HepG2 (cell line): ENCODE data around the gene ARHGAP35. TPM values are rescaled to one million over a fixed set of nuclear protein-coding genes. Genes with fewer than 3 reads are reported as not detected.
A peak's percentile ranks its signal among the peaks of the same experiment; 100 is the strongest.

Source experiments
- BRCA1 ChIP-seq: sonication (generic); formaldehyde crosslinking; IDR thresholded peaks from 2 replicates; pipeline ENCODE4 v1.4.0; 2020; ENCODE audit warnings: missing genetic modification reagents
- HIC2 ChIP-seq: sonication (generic); formaldehyde crosslinking; IDR thresholded peaks from 2 replicates; pipeline ENCODE4 v1.9.0; 2022; ENCODE audit warnings: low read depth, missing genetic modification reagents
- JDP2 ChIP-seq: sonication (generic); formaldehyde crosslinking; IDR thresholded peaks from 2 replicates; pipeline ENCODE4 v1.8.1; 2022; ENCODE audit warnings: missing genetic modification reagents, borderline replicate concordance
- KLF15 ChIP-seq: sonication (generic); formaldehyde crosslinking; IDR thresholded peaks from 2 replicates; pipeline ENCODE4 v1.8.1; 2023; ENCODE audit warnings: borderline replicate concordance, mild to moderate bottlenecking, inconsistent platforms, missing genetic modification reagents, mixed read lengths
- ZNF790 ChIP-seq: sonication (generic); formaldehyde crosslinking; IDR thresholded peaks from 2 replicates; pipeline ENCODE4 v1.8.0; 2022; ENCODE audit warnings: missing genetic modification reagents, mild to moderate bottlenecking, borderline replicate concordance
- polyA plus RNA-seq, 8 experiments: library from polyadenylated mRNA; depleted of rRNA in 3 of 8; stranded (reverse) in 7 of 8; unstranded in 1 of 8; fragments of >200 nt; fragmentation: Illumina TruSeq in 4 of 8; extraction: Trizol in 4 of 8; gene quantifications; 2 replicates each; pipeline versions ENCODE4 v1.2.1 to v1.2.3, GENCODE V29; 2011 to 2016; ENCODE audit warnings: low read depth in 4 of 8, missing spikeins in 1 of 8, mixed read lengths in 1 of 8; ENCODE audit not compliant: insufficient read depth in 1 of 8
- total RNA-seq, 5 experiments: library from RNA; depleted of rRNA; stranded (reverse); fragments of >200 nt; fragmentation: Illumina TruSeq; extraction: Trizol; gene quantifications; 2 replicates each; pipeline ENCODE4 v1.2.3, GENCODE V29; 2016; ENCODE audit warnings: low read depth in 1 of 5
- TF ChIP-seq, protein P1 (sequence below): IDR thresholded peaks from 2 replicates; pipeline ENCODE4 v1.6.1; 2018; ENCODE audit warnings: missing genetic modification reagents, mild to moderate bottlenecking, missing compliant biosample characterization
- TF ChIP-seq, protein P2 (sequence below), 2 experiments: sonication (generic) in 1 of 2; formaldehyde crosslinking in 1 of 2; IDR thresholded peaks; 2 replicates each; pipeline versions ENCODE4 v1.6.1 to v1.9.0; 2014 to 2022; ENCODE audit warnings: antibody characterized with exemption in 1 of 2, borderline replicate concordance in 1 of 2, inconsistent platforms in 1 of 2, low read depth in 1 of 2, missing genetic modification reagents in 1 of 2
- TF ChIP-seq, protein P3 (sequence below): sonication (generic); formaldehyde crosslinking; IDR thresholded peaks from 2 replicates; pipeline ENCODE4 v1.4.0; 2020; ENCODE audit warnings: missing genetic modification reagents
- TF ChIP-seq, protein P4 (sequence below): sonication (generic); formaldehyde crosslinking; conservative IDR thresholded peaks from 2 replicates; pipeline ENCODE4 v1.8.0; 2022; ENCODE audit warnings: missing genetic modification reagents

ARHGAP35 gene
- total and polyA plus RNA-seq, 2 of the 13 experiments (the other 11 are each of a cell fraction or from before 2014, with no cell fraction given), result 30.1 to 30.2 TPM

- TF ChIP-seq, protein P1, sequence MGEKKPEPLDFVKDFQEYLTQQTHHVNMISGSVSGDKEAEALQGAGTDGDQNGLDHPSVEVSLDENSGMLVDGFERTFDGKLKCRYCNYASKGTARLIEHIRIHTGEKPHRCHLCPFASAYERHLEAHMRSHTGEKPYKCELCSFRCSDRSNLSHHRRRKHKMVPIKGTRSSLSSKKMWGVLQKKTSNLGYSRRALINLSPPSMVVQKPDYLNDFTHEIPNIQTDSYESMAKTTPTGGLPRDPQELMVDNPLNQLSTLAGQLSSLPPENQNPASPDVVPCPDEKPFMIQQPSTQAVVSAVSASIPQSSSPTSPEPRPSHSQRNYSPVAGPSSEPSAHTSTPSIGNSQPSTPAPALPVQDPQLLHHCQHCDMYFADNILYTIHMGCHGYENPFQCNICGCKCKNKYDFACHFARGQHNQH, result peak; percentile 80
- TF ChIP-seq, protein P2, sequence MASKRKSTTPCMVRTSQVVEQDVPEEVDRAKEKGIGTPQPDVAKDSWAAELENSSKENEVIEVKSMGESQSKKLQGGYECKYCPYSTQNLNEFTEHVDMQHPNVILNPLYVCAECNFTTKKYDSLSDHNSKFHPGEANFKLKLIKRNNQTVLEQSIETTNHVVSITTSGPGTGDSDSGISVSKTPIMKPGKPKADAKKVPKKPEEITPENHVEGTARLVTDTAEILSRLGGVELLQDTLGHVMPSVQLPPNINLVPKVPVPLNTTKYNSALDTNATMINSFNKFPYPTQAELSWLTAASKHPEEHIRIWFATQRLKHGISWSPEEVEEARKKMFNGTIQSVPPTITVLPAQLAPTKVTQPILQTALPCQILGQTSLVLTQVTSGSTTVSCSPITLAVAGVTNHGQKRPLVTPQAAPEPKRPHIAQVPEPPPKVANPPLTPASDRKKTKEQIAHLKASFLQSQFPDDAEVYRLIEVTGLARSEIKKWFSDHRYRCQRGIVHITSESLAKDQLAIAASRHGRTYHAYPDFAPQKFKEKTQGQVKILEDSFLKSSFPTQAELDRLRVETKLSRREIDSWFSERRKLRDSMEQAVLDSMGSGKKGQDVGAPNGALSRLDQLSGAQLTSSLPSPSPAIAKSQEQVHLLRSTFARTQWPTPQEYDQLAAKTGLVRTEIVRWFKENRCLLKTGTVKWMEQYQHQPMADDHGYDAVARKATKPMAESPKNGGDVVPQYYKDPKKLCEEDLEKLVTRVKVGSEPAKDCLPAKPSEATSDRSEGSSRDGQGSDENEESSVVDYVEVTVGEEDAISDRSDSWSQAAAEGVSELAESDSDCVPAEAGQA (IDR thresholded peaks at IDR 0.05; ENCODE audit: low read depth), result 0 out of 2 replicates have a peak, but pooled peaks have one; percentile 41
- TF ChIP-seq, protein P2 (CRISPR knock-in tag; IDR thresholded peaks at IDR 0.05; ENCODE audit: borderline replicate concordance), result no peak
- TF ChIP-seq, protein P3, sequence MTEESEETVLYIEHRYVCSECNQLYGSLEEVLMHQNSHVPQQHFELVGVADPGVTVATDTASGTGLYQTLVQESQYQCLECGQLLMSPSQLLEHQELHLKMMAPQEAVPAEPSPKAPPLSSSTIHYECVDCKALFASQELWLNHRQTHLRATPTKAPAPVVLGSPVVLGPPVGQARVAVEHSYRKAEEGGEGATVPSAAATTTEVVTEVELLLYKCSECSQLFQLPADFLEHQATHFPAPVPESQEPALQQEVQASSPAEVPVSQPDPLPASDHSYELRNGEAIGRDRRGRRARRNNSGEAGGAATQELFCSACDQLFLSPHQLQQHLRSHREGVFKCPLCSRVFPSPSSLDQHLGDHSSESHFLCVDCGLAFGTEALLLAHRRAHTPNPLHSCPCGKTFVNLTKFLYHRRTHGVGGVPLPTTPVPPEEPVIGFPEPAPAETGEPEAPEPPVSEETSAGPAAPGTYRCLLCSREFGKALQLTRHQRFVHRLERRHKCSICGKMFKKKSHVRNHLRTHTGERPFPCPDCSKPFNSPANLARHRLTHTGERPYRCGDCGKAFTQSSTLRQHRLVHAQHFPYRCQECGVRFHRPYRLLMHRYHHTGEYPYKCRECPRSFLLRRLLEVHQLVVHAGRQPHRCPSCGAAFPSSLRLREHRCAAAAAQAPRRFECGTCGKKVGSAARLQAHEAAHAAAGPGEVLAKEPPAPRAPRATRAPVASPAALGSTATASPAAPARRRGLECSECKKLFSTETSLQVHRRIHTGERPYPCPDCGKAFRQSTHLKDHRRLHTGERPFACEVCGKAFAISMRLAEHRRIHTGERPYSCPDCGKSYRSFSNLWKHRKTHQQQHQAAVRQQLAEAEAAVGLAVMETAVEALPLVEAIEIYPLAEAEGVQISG, result peak; percentile 64
- TF ChIP-seq JDP2 (CRISPR knock-in tag) (no peak), HIC2 (CRISPR knock-in tag) (no peak), BRCA1 (no peak), ZNF790 (CRISPR knock-in tag) (no peak), KLF15 (peak; percentile 95; the same call in 1 of the 2 replicates)
- TF ChIP-seq, protein P4, sequence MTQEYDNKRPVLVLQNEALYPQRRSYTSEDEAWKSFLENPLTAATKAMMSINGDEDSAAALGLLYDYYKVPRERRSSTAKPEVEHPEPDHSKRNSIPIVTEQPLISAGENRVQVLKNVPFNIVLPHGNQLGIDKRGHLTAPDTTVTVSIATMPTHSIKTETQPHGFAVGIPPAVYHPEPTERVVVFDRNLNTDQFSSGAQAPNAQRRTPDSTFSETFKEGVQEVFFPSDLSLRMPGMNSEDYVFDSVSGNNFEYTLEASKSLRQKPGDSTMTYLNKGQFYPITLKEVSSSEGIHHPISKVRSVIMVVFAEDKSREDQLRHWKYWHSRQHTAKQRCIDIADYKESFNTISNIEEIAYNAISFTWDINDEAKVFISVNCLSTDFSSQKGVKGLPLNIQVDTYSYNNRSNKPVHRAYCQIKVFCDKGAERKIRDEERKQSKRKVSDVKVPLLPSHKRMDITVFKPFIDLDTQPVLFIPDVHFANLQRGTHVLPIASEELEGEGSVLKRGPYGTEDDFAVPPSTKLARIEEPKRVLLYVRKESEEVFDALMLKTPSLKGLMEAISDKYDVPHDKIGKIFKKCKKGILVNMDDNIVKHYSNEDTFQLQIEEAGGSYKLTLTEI, result no peak
Observed at GRCh38 chr19:46856062-46857022, 4.5 kb upstream of the ARHGAP35 start (continued).
